Ovary (tissue), 3 donors: ENCODE measurements around the gene TMEM184C.

Source experiments
- CTCF ChIP-seq, 3 donors: fragments of 450-650 bp in 2 of 3; fragments of 200-600 bp in 1 of 3; IDR thresholded peaks; one replicate each; pipeline versions ENCODE4 v1.5.1 to v1.8.0; 2016 to 2022; ENCODE audit warnings: antibody characterized with exemption in 3 of 3, mild to moderate bottlenecking in 1 of 3
- POLR2A ChIP-seq: fragments of 450-650 bp; IDR thresholded peaks from one replicate; pipeline ENCODE4 v1.6.1; 2017; ENCODE audit warnings: antibody characterized with exemption, mild to moderate bottlenecking, moderate library complexity
- donor health status: DM: no; HTN: no; CAD: no.

DNA sequence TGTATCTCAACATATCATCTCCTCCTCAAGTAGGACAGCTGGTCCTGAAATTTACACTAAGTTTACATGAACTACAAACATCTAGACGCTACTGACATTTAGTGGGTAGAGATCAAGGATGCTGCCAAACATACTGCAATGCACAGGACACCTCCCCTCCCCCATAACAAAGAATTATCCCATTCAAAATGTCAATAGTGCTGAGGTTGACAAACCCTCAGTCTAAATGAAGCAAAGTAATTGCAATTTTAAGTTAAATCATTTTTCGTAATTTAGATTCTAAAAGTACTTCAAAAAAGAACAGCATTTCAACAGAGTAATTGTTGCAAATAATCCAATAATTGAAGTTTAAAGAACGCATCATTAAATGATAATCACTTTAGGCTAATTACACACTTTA lies 65.6 kb downstream of the TMEM184C start:
- no peak for TF ChIP-seq CTCF (IDR thresholded peaks at IDR 0.05)
- TF ChIP-seq POLR2A = no peak
